GM19328 (cell line): ENCODE measurements around the gene NCF4.

ENCODE experiments used
- ATAC-seq: cut with Tn5 transposase; IDR thresholded peaks from one replicate; pipeline ENCODE4 v1.9.1; 2021; ENCODE audit warnings: mild to moderate bottlenecking, moderate library complexity; ENCODE audit not compliant: unreplicated experiment

Gene NCF4

GRCh38 chr22:36860821-36861659 lies at the start of gene NCF4:
Gene NCF4, plus strand, starts transcription at chr22:36861006. Its CDS starts 166 bp downstream, at chr22:36861172.
- peak; percentile 54 for ATAC-seq

- no peak for ATAC-seq
Observed at GRCh38 chr22:36811094-36811800, 49.6 kb upstream of the NCF4 start.

- ATAC-seq: no peak
Observed at GRCh38 chr22:36814801-36815200, 46.0 kb upstream of the NCF4 start.

GRCh38 chr22:36815558-36816338 lies 45.1 kb upstream of the NCF4 start:
- no peak for ATAC-seq

GRCh38 chr22:36816339-36816635 lies 44.5 kb upstream of the NCF4 start:
- no peak for ATAC-seq

GRCh38 chr22:36816636-36817524 lies 43.9 kb upstream of the NCF4 start, which contains the start of gene PVALB:
Gene PVALB, minus strand, starts transcription at chr22:36817035. Its CDS starts 30 bp downstream, at chr22:36817005.
- no peak for ATAC-seq

- no peak for ATAC-seq
Observed at GRCh38 chr22:36817525-36817848, 43.3 kb upstream of the NCF4 start.

GRCh38 chr22:36818010-36818642 lies 42.7 kb upstream of the NCF4 start:
- ATAC-seq: no peak

GRCh38 chr22:36819112-36819511 lies 41.7 kb upstream of the NCF4 start:
- no peak for ATAC-seq

- ATAC-seq: no peak
Observed at GRCh38 chr22:36822581-36822980, 38.2 kb upstream of the NCF4 start.

GRCh38 chr22:36823186-36823839 lies 37.5 kb upstream of the NCF4 start:
- no peak for ATAC-seq

GRCh38 chr22:36824655-36825054 lies 36.2 kb upstream of the NCF4 start:
- ATAC-seq: no peak

- no peak for ATAC-seq
Observed at GRCh38 chr22:36826262-36826661, 34.5 kb upstream of the NCF4 start.

GRCh38 chr22:36828815-36829214 lies 32.0 kb upstream of the NCF4 start:
- no peak for ATAC-seq

- ATAC-seq: no peak
Observed at GRCh38 chr22:36829370-36830002, 31.3 kb upstream of the NCF4 start.

GRCh38 chr22:36830601-36831000 lies 30.2 kb upstream of the NCF4 start:
- no peak for ATAC-seq

- ATAC-seq: no peak
Observed at GRCh38 chr22:36831206-36831605, 29.6 kb upstream of the NCF4 start.

GRCh38 chr22:36831717-36832116 lies 29.1 kb upstream of the NCF4 start:
- ATAC-seq: no peak

GRCh38 chr22:36833073-36833472 lies 27.7 kb upstream of the NCF4 start:
- no peak for ATAC-seq
